NCI-H2107 (cell line): ENCODE data around the gene MAN2A2.

Source experiments
- DNase-seq: peaks from one replicate; lab custom pipeline; 2025; lab: John Stamatoyannopoulos, UW

The MAN2A2 gene

GRCh38 chr15:90946941-90947576 lies 44.0 kb downstream of the MAN2A2 start:
- DNase-seq, result no peak

GRCh38 chr15:90947577-90948357 lies 44.7 kb downstream of the MAN2A2 start:
- no peak for DNase-seq

GRCh38 chr15:90948506-90948905 lies 45.4 kb downstream of the MAN2A2 start:
- DNase-seq, result no peak

GRCh38 chr15:90949979-90950675 lies 47.0 kb downstream of the MAN2A2 start:
- no peak for DNase-seq

- DNase-seq, result no peak
Observed at GRCh38 chr15:90950676-90951075, 47.6 kb downstream of the MAN2A2 start.

- no peak for DNase-seq
Observed at GRCh38 chr15:90952901-90953677, 50.0 kb downstream of the MAN2A2 start.

- DNase-seq, result no peak
Observed at GRCh38 chr15:90953947-90954711, 51.0 kb downstream of the MAN2A2 start.

GRCh38 chr15:90954712-90955623 lies 51.9 kb downstream of the MAN2A2 start, which contains the start of gene RCCD1:
TSS of gene RCCD1 (plus strand) at chr15:90954884. CDS start at chr15:90956735, 1,851 bp downstream.
- DNase-seq, result no peak

- DNase-seq, result no peak
Observed at GRCh38 chr15:90955624-90956273, 52.6 kb downstream of the MAN2A2 start.

GRCh38 chr15:90956274-90957030 lies 53.4 kb downstream of the MAN2A2 start:
- DNase-seq, result peak; percentile 7

GRCh38 chr15:90957031-90957790 lies 54.1 kb downstream of the MAN2A2 start:
- DNase-seq, result no peak

- no peak for DNase-seq
Observed at GRCh38 chr15:90957791-90958190, 54.7 kb downstream of the MAN2A2 start.

GRCh38 chr15:90959028-90959595 lies 56.0 kb downstream of the MAN2A2 start:
- DNase-seq, result no peak

- DNase-seq, result no peak
Observed at GRCh38 chr15:90959894-90960293, 56.8 kb downstream of the MAN2A2 start.

- DNase-seq, result no peak
Observed at GRCh38 chr15:90960298-90961091, 57.4 kb downstream of the MAN2A2 start.

GRCh38 chr15:90962021-90962420 lies 58.9 kb downstream of the MAN2A2 start:
- no peak for DNase-seq

GRCh38 chr15:90966262-90966661 lies 63.2 kb downstream of the MAN2A2 start:
- DNase-seq, result no peak
